H9 (cell line): ENCODE measurements around the gene PHLDA1. TPM values are rescaled to one million over a fixed set of nuclear protein-coding genes. Genes with fewer than 3 reads are reported as not detected.

Source experiments
- DNase-seq: peaks from one replicate; pipeline ENCODE4 v3.0.0-alpha.2; 2017
- H2AFZ ChIP-seq: one replicate; pipeline ENCODE4 v1.6.1; 2013; ENCODE audit warnings: mild to moderate bottlenecking, low read length, control low read depth, moderate library complexity
- H2AK5ac ChIP-seq: 2 replicates; pipeline ENCODE4 v1.6.1; 2013; ENCODE audit warnings: low read length, control low read depth, mixed read lengths; ENCODE audit not compliant: insufficient read length
- H2BK120ac ChIP-seq: one replicate; pipeline ENCODE4 v1.6.1; 2013; ENCODE audit warnings: low read depth, mild to moderate bottlenecking, low read length, control low read depth, inconsistent platforms; ENCODE audit not compliant: poor library complexity, severe bottlenecking
- H2BK12ac ChIP-seq: 2 replicates; pipeline ENCODE4 v1.6.1; 2013; ENCODE audit warnings: low read length, control low read depth, mixed read lengths, low read depth; ENCODE audit not compliant: insufficient read length
- H2BK15ac ChIP-seq: 2 replicates; pipeline ENCODE4 v1.6.1; 2013; ENCODE audit warnings: low read depth, low read length, control low read depth
- H2BK20ac ChIP-seq: one replicate; pipeline ENCODE4 v1.6.1; 2013; ENCODE audit warnings: low read depth, mild to moderate bottlenecking, low read length, control low read depth, inconsistent platforms; ENCODE audit not compliant: poor library complexity, severe bottlenecking
- H2BK5ac ChIP-seq: 2 replicates; pipeline ENCODE4 v1.6.1; 2013; ENCODE audit warnings: low read length, control low read depth, mixed read lengths; ENCODE audit not compliant: insufficient read length
- H3K14ac ChIP-seq: 2 replicates; pipeline ENCODE4 v1.6.1; 2013; ENCODE audit warnings: low read length, control low read depth; ENCODE audit not compliant: insufficient read depth
- H3K18ac ChIP-seq: 2 replicates; pipeline ENCODE4 v1.6.1; 2013; ENCODE audit warnings: low read depth, mild to moderate bottlenecking, mixed read lengths, low read length, control low read depth; ENCODE audit not compliant: insufficient read length
- H3K23ac ChIP-seq: 2 replicates; pipeline ENCODE4 v1.6.1; 2013; ENCODE audit warnings: low read length, control low read depth, mixed read lengths, low read depth; ENCODE audit not compliant: insufficient read length
- H3K23me2 ChIP-seq: 2 replicates; pipeline ENCODE4 v1.6.1; 2013; ENCODE audit warnings: low read depth, mild to moderate bottlenecking, mixed read lengths, low read length, control low read depth; ENCODE audit not compliant: insufficient read length, poor library complexity, severe bottlenecking
- H3K27ac ChIP-seq: 2 replicates; pipeline ENCODE4 v1.5.1; 2013; ENCODE audit warnings: low read length, control low read depth, mixed read lengths, low read depth; ENCODE audit not compliant: insufficient read length
- H3K27me3 ChIP-seq: 2 replicates; pipeline ENCODE4 v1.6.1; 2013; ENCODE audit warnings: low read length, control low read depth, inconsistent platforms; ENCODE audit not compliant: insufficient read depth
- H3K4ac ChIP-seq: 2 replicates; pipeline ENCODE4 v1.6.1; 2013; ENCODE audit warnings: low read depth, mild to moderate bottlenecking, control low read depth, inconsistent platforms, low read length, moderate library complexity
- H3K4me1 ChIP-seq: 2 replicates; pipeline ENCODE4 v1.6.1; 2013; ENCODE audit warnings: low read length, control low read depth, inconsistent platforms; ENCODE audit not compliant: insufficient read depth
- H3K4me2 ChIP-seq: 2 replicates; pipeline ENCODE4 v1.6.1; 2013; ENCODE audit warnings: low read length, control low read depth, mixed read lengths; ENCODE audit not compliant: insufficient read length, insufficient read depth
- H3K56ac ChIP-seq: 2 replicates; pipeline ENCODE4 v1.6.1; 2013; ENCODE audit warnings: low read depth, mild to moderate bottlenecking, mixed read lengths, low read length, control low read depth; ENCODE audit not compliant: insufficient read length
- H3K79me1 ChIP-seq: 2 replicates; pipeline ENCODE4 v1.6.1; 2013; ENCODE audit warnings: low read depth, mild to moderate bottlenecking, moderate library complexity, low read length, control low read depth, inconsistent platforms; ENCODE audit not compliant: insufficient read depth, poor library complexity, severe bottlenecking
- H3K79me2 ChIP-seq: 2 replicates; pipeline ENCODE4 v1.6.1; 2013; ENCODE audit warnings: low read length, control low read depth, inconsistent platforms; ENCODE audit not compliant: insufficient read depth
- H3K9ac ChIP-seq: 2 replicates; pipeline ENCODE4 v1.6.1; 2013; ENCODE audit warnings: low read length, control low read depth, mixed read lengths; ENCODE audit not compliant: insufficient read length; ENCODE audit errors: extremely low read depth
- H3K9me3 ChIP-seq: one replicate; pipeline ENCODE4 v1.6.1; 2013; ENCODE audit warnings: low read depth, low read length, inconsistent platforms; ENCODE audit not compliant: control insufficient read depth
- H3T11ph ChIP-seq: one replicate; pipeline ENCODE4 v1.6.1; 2013; ENCODE audit warnings: mild to moderate bottlenecking, low read length, control low read depth, inconsistent platforms
- H4K20me1 ChIP-seq: one replicate; pipeline ENCODE4 v1.6.1; 2013; ENCODE audit not compliant: control insufficient read depth, insufficient read length, insufficient read depth
- H4K5ac ChIP-seq: 2 replicates; pipeline ENCODE4 v1.6.1; 2013; ENCODE audit warnings: low read depth, mild to moderate bottlenecking, mixed read lengths, low read length, control low read depth; ENCODE audit not compliant: insufficient read length
- H4K8ac ChIP-seq: replicated peaks from 2 replicates; pipeline ENCODE4 v1.6.1; 2013; ENCODE audit warnings: low read length, control low read depth, mixed read lengths, low read depth; ENCODE audit not compliant: insufficient read length
- H4K91ac ChIP-seq: 2 replicates; pipeline ENCODE4 v1.6.1; 2013; ENCODE audit warnings: low read depth, mild to moderate bottlenecking, moderate library complexity, mixed read lengths, low read length, control low read depth; ENCODE audit not compliant: insufficient read length
- H3K27ac Mint-ChIP-seq, 3 experiments: 2 replicates in 2 of 3; 3 replicates in 1 of 3; pipeline ENCODE4 v1.8.0; 2020 to 2021; ENCODE audit warnings: mixed read lengths in 3 of 3, mild to moderate bottlenecking in 1 of 3, moderate library complexity in 1 of 3
- H3K27me3 Mint-ChIP-seq: 2 replicates; pipeline ENCODE4 v1.8.0; 2021; ENCODE audit warnings: low read depth, mild to moderate bottlenecking, moderate library complexity, mixed read lengths
- H3K36me3 Mint-ChIP-seq, 3 experiments: 2 replicates in 2 of 3; 3 replicates in 1 of 3; pipeline ENCODE4 v1.8.0; 2020 to 2021; ENCODE audit warnings: low read depth in 3 of 3, mixed read lengths in 3 of 3; ENCODE audit not compliant: insufficient read depth in 1 of 3
- H3K4me1 Mint-ChIP-seq, 2 experiments: 2 replicates each; pipeline ENCODE4 v1.8.0; 2020; ENCODE audit warnings: mixed read lengths in 2 of 2
- H3K4me3 Mint-ChIP-seq, 2 experiments: 2 replicates in 1 of 2; 3 replicates in 1 of 2; pipeline ENCODE4 v1.8.0; 2020 to 2021; ENCODE audit warnings: mild to moderate bottlenecking in 2 of 2, mixed read lengths in 2 of 2, moderate library complexity in 1 of 2
- H3K9me3 Mint-ChIP-seq, 2 experiments: 2 replicates in 1 of 2; 3 replicates in 1 of 2; pipeline ENCODE4 v1.8.0; 2020; ENCODE audit warnings: mild to moderate bottlenecking in 2 of 2, mixed read lengths in 2 of 2, moderate library complexity in 1 of 2
- CTCF ChIP-seq: fragments of 200-600 bp; sonication (generic); conservative IDR thresholded peaks from 3 replicates; pipeline ENCODE4 v1.8.0; 2021; ENCODE audit warnings: antibody characterized with exemption, mild to moderate bottlenecking
- WGBS: extraction: QIAGEN DNeasy Blood & Tissue Kit; methylation state at CpG from one replicate; pipeline ENCODE4 v1.1.7; 2013; ENCODE audit warnings: missing lambda C conversion rate, low lambda C conversion rate, mixed read lengths; ENCODE audit not compliant: insufficient read length; ENCODE audit errors: extremely low coverage; 5-methylcytosine and 5-hydroxymethylcytosine counted together
- total RNA-seq: library from RNA; stranded (reverse); gene quantifications from 2 replicates; pipeline ENCODE4 v1.2.1, GENCODE V29; 2021

The PHLDA1 gene
- total RNA-seq, 1 experiment from 2014 or later = 106 TPM

- peak; percentile 60 for TF ChIP-seq CTCF
- Histone ChIP-seq H2AK5ac (no peak overlapping the region), H4K8ac (no peak overlapping the region), H3K9me3 (no peaks in the 10 kb centered on the region), H2BK5ac (no peak overlapping the region), H3K18ac (no peak overlapping the region), H2BK120ac (no peak overlapping the region), H3K27ac (no peak overlapping the region), H4K5ac (no peak overlapping the region), H2AFZ (no peak overlapping the region), H3K79me1 (no peaks in the 10 kb centered on the region), H3K4me2 (peak overlapping the region; percentile 26), H3K23ac (no peak overlapping the region), H3K23me2 (peaks cover 15% of the 10 kb centered on the region), H2BK12ac (no peak overlapping the region), H3T11ph (no peak overlapping the region), H4K20me1 (no peaks in the 10 kb centered on the region), H3K79me2 (peaks cover 74% of the 10 kb centered on the region), H3K14ac (no peak overlapping the region), H3K56ac (no peak overlapping the region), H2BK15ac (no peak overlapping the region), H4K91ac (no peak overlapping the region), H3K4me1 (peaks cover 3% of the 10 kb centered on the region; the same call in 1 of the 2 replicates), H3K4ac (no peak overlapping the region), H3K27me3 (no peaks in the 10 kb centered on the region), H2BK20ac (no peak overlapping the region), H3K9ac (no peak overlapping the region)
- H3K4me3 Mint-ChIP-seq = peak overlapping the region; percentile 2 to 52; a peak in 3 of 5 replicates
- peaks cover 5% of the 10 kb centered on the region; the same call in 1 of the 2 replicates for H3K27me3 Mint-ChIP-seq
- no peaks in the 10 kb centered on the region for H3K9me3 Mint-ChIP-seq
- H3K27ac Mint-ChIP-seq = no peak overlapping the region; a peak in 1 of 7 replicates
- H3K4me1 Mint-ChIP-seq = peaks cover 59 to 65% of the 10 kb centered on the region in 2 experiments
- peaks cover 24 to 43% (median 41%) of the 10 kb centered on the region in 3 experiments for H3K36me3 Mint-ChIP-seq
- WGBS = no CpG with 5 or more reads among the region's 6 CpGs
- DNase-seq = no peak
These were observed 49.3 kb upstream of the PHLDA1 start for GRCh38 chr12:76080729-76081415.
